ENCODE measurements around the gene CDK1. TPM values are rescaled to one million over a fixed set of nuclear protein-coding genes. Genes with fewer than 3 reads are reported as not detected.
"Not testable (repeated sequence)": the region's sequence is repeated elsewhere in the genome, so short reads cannot be mapped to it uniquely, and the experiment has no call there.

CDK1 gene
- total RNA-seq, 1 donor from 2014 or later: 93.4 TPM

DNA sequence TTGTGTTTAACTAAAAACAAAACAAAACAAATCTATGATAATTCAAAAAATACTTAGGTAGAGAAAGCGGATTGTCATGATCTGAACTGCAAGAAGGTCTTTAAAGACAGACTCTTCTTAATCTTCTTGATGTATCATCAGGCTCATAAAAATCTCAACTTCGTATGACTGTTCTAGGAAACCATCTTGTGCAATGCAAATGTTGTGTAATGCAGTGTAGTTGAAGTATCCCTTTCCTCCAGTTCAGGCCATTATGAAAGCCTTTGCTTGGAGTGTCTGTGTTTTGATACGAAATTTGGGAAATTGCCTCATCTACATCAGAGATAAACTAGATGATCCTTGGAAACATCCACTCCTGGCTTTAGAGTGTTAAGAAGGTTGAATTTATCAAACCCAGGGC is 30.9 kb downstream of the CDK1 start:
- intact Hi-C loops (cut with micrococcal nuclease): no loop called here

DNA sequence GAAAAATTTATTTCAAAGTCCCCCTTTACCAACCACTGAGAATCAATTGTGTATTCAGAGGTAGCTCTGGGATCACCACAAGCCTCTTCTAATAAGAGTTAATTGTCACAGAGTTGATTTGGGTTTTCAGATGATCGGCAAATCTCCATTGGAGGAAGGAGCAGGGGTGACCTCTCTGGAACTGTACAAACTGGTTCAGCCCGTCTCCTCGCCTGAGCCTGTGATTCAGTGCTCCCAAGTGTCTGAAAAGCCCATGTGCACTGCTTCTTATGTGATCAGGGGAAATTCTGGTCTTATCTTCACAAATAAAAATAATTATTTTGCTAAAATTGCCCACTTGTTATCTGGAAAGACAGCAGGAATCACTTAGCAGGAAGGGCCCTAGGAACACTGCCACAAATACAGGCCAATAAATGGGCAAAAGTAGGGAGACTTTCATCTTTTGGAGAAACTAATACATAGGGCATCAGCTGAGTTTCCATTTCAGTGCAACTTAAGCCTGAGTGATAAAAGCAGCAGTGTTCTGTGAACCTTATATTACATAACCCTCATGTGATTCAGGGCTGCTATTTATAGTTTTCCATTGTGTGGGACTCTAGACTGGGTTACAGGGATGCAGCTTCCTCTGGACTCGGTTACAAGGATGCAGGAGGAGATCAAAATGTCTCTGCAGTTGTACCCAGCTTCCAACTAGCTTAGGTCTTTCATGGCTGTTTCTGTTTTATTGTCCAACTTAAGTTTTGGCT is 32.3 kb downstream of the CDK1 start:
- intact Hi-C loops (cut with micrococcal nuclease): no loop called here

DNA sequence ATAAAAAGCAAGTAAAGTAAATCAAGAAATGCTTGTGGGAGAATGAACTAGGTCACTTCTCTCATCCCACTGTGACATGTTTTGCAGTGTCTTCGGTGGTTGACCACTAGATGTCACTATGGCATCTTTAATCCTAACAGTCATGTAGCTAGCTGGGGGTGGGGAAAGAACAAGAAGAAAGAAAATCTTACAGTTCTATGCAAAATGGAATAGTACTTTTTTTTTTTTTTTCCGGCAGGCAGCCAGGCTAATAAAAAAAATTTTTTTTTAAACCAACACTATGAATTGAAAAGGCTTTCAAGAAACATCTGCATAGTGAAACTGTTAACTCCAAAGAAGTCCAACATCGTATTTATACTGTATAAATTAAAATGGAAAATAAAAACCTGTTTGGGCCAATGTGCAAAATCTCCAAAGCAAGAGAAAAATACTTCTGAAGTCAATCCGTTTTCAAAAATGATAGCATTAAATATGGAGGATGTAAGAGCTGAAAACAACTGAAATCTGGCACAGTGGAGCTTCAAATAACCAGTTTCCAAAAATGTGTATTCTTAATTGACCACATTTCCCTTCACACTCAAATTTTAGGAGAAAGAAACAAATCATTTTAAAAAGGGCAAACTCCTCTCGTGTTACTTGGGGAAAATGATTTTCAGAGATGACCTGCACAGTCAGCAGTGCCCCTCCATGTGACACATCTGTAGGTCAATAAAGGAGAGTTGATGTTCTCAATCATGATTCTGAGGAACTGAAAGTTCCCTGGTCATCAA is 38.5 kb downstream of the CDK1 start:
- intact Hi-C loops (cut with micrococcal nuclease): loop anchor here (1.0 to 2.0 kb wide), 6 partner anchors 147 to 1018 kb away; no protein-coding TSS in a partner anchor

DNA sequence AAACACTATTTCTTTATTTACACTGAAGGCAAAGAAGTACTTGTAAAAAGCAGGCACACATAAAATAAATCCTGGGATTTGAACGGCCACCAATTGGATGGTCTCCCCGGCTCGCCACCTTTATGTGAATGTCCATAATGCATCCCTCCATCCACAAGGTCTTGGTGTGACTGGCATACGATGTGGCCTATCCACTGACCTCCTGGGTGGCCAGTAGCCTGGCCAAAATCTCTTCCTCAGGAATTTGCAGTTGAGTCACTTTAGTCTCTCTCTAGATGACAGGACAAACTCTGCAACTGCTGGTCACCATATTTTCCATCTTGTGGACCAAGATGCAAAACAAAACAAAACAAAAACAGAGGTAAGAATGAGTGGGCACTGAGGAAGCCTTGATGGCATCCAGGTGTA is 39.1 kb downstream of the CDK1 start:
- intact Hi-C loops (cut with micrococcal nuclease): loop anchor here (2.0 kb wide), 1 partner anchor 373 kb away; no protein-coding TSS in a partner anchor

DNA sequence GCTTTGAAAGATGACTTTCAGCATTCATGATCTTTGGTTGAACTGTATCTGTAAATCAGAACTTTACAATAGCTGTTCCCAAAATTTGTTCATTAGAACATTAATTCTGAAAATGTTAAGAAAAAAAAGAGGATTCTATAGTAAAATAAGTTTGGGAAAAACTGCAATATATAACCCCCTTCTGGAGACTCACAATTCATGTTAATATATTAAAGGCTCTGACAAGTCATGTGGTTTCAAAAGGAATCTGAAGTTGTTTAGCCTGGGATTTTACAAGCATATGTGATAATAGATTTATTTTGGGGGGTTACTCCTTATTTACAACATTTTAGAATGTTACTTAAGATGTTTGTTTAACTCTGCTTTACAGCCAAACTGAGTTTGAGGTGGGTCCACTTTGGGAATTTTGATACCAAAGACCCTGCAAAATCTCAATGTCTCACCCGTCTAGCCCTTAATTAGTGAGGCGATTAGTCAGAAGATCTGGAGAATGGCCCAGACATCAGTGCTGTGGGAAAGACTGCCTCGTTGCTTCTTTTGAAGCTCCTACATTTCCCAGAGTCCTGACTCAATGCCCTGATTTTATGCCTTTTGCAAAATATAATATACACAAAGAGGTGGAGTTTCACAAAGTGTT is 40.0 kb downstream of the CDK1 start:
- intact Hi-C loops (cut with micrococcal nuclease): no loop called here

DNA sequence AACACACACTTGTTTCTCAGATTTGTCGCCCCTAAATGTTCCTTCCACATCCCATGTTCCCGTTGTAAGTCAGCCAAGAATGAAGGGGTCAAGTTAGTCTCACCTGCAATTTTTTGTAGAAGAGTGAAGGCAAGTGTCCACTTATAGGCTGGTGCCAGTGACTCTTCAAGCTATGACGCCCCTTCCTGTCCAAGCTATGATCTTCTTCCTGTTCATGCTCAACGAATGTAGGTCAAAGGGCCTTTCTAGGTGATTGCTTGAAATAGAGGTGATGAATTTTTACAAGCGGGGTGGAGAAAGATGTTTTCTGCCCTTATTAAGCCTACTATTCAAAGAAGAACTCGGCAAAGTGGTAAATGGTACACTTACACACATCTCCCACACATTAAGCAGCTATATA is 41.0 kb downstream of the CDK1 start:
- intact Hi-C loops (cut with micrococcal nuclease): no loop called here

DNA sequence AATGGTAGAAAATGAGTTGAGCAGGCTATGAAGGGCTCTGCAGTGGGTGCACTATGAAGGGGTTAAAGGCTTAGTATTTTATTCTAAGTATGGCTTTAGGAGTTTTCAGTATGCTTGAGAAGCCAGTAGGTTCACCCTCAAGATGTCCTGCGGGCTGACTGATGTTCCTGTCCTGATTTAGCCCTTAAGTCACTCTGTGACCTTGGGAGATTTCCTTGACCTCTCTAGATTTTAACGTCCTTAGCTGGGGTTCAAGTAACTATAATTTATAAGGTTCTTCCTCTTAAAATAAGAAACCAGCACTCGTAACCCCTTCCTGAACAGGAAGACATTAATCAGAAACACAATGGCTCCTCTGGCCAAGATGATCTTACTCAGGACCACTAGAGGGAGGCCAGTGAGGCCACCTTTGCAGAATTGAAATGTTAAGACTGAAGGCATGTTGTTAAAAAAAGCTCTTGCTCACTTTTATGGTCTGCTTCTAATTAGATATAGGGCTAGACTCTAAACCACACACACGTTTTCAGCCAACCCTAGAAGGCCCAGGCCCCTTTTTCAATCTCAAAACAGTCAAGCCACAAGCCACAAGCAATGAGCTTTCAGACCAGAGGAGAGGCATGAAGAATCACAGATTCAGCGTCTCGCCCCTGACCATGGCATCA is 41.9 kb downstream of the CDK1 start:
- intact Hi-C loops (cut with micrococcal nuclease): no loop called here

DNA sequence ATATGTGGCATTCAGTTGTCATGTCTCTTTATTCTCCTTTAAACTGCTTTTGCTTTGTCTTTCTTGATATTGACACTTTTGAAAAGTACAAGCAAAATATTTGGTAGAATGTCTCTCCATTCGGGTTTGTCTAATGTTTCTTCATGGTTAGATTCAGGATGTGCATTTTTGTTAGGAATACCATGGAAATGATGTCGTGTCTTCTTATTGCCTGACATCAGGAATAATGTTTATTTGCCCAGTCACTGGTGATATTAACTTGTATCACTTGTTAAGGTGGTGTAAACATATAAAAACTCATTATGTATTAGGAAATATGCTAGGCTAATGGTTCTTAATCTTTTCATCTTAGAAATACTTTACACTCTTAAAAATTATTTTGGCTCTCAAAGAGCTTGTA is 43.4 kb downstream of the CDK1 start:
- intact Hi-C loops (cut with micrococcal nuclease): no loop called here

DNA sequence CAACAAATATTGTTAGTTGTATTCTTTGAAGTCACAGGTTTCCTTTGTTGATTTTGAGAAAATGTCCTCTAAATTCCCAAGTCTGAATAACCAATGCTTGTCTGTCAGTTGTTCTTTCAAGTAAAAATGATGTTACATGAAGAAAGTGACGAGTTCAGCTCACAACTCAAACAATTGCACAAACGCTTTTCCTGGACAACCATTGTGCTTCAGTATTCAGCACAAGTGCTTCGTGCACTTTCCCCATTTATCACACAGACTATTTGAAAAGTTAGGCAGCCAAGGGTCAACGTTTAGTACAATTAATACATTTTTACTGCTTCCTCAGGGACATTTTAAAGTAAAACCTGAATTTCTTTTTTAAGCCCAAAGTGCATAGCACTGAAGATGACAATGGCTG is 44.5 kb downstream of the CDK1 start:
- intact Hi-C loops (cut with micrococcal nuclease): no loop called here

DNA sequence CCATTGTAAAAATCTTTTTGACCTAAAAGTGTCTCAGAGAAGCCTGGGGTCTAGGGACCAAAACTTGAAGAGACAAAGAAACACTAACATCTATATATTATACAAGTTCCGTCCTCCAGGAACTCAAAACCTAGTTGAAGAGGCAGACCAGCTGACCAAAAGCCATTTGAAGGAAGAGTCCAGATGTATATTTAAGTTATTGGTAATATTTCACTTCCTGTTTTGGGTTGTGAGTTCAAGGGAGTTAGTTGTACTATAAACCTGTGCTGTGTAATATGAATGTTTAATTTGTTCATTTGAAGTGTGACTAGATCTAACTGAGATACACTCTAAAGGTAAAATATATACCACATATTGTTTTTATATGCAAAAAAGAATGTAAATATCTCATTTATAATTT is 45.0 kb downstream of the CDK1 start:
- intact Hi-C loops (cut with micrococcal nuclease): no loop called here

DNA sequence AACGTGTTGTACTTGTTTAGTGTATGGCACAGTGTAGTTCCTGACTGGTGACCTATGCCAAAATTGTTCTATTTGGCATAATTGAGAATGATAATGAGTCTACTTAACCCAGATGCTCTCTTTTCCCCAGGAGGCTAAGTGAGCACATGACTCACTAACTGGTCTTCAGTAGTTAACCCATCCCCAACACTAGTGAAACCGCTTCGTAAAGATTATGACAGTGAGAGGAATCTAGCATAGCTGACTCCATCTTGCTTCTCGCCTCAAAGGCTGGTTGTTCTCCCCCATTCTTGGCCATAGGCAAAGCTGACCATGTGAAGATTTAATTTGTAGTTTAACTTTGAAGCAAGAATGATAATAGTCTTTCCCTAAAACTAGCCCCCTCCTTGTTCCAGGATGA is 47.2 kb downstream of the CDK1 start:
- intact Hi-C loops (cut with micrococcal nuclease): no loop called here

DNA sequence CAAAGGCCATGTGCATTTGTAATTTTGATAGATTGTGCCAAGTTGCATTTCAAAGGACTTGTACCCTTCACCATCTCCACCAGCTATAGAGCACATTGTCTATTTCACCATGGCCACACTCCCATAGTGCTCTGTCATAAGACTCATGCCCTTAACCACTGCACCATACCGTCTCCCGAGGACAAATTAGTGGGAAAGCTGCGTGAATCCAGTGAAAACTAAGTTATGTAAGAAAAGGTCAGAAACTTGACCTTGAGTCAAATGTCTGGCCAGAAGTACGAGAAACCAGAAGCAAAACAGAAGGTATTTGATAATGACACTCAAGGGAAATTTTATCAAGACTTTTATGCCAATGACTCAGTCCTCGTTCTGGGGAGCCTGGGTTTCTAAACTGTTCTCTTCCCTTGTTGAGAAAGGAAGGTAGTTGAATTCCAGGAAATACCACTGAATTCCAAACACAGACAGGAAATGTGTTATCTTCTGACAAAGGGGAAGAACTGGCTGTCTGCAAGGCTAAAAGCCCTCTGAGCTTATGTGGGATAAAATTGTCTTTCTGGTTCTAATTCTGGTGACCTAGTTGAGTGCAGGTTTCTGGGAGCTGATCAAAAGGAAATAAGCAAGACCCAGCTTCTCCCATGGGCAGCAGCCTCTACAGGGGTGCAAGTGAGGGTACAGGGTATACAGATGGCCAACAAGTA is 49.7 kb downstream of the CDK1 start:
- intact Hi-C loops (cut with micrococcal nuclease): no loop called here

DNA sequence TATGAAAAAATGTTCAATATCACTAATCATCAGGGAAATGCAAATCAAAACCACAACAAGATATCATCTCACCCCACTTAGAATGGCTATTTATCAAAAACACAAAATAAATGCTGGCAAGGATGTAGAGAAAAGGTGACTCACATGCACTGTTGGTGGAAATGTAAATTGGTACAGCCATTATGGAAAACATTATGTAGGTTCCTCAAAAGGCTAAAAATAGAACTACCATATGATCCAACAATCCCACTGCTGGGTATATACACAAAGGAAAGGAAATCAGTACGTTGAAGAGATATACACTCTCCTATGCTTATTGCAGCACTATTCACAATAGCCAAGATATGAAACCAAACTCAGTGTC is 50.2 kb downstream of the CDK1 start:
- intact Hi-C loops (cut with micrococcal nuclease): no loop called here

DNA sequence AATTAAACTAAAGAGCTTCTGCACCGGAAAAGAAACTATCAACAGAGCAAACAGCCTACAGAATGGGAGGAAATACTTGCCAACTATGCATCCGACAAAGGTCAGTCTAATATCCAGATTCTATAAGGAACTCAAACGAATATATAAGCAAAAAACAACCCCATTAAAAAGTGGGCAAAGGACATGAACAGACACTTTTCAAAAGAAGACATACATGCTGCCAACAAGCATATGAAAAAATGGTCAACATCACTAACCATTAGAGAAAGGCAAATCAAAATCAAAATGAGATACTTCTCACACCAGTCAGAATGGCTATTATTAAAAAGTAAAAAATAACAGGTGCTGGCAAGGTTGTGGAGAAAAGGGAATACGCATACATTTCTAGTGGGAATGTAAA is 53.9 kb downstream of the CDK1 start:
- intact Hi-C loops (cut with micrococcal nuclease): not testable (repeated sequence)

DNA sequence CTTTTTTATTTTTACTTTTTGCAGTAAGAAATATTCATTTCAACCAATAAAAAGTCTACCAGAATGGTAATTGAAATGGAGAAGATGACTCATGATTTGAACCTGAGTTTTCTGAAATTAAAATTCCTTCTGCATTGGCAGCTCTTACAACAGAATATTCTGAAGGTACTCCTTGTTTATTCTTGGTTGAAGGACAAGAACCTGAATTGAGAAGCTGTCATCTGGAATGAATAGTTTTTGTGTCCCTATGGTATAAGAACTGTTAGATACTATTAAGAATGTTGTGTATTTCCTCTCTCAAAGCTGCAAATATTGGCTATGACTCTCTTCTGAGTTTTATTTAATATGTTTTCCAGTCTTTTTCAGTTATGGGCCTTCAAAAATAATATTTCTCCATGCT is 56.1 kb downstream of the CDK1 start:
- intact Hi-C loops (cut with micrococcal nuclease): no loop called here

DNA sequence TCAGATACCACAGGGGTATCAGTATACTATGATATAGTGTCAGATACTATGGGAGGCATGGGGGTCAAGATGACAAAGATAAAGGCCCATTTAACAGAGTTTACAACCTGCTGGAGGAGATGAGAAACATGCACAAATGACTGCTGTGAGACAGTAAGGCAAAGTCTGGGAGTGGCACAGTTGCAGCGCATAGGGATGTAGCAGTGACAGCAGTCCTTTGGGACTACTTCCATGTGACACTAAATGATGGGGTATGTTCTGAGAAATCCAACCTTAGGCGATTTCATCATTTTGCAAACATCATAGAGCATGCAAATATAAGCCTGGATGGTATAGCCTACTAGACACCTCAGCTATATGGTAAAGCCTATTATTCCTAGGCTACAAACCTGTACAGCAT is 56.8 kb downstream of the CDK1 start:
- intact Hi-C loops (cut with micrococcal nuclease): no loop called here

DNA sequence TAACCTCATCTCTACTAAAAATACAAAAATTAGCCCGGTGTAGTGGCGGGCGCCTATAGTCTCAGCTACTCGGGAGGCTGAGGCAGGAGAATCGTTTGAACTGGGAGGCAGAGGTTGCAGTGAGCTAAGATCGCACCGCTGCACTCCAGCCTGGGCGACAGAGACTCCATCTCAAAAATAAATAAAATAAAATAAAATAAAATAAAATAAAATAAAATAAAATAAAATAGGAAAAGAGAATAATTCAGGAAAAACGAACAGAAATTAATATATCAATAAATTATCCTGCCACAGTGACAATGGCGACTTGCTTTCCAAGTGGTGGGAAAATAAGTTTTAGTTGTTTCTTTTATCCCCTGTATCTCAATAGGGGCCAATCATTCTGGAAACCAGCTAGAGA is 62.9 kb downstream of the CDK1 start:
- intact Hi-C loops (cut with micrococcal nuclease): not testable (repeated sequence)

DNA sequence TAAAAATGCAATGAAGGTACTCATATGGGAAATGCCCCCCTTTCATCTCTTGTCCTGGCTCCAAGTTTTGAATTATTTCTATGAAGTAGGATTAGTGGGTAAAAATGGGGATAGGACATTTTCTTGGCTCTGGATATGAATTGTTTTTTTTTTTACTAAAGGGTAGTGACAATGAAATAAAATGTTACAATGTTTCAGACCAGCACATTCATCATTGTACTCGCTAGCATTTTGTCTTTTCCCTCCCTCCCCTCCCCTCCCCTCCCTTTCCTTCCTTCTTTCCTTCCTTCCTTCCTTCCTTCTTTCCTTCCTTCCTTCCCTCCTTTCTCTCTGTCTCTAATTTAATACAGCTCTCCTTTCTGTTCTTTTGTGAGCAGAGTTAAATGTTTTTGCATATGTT is 64.4 kb downstream of the CDK1 start:
- intact Hi-C loops (cut with micrococcal nuclease): no loop called here
